Endometrial microvascular endothelial cells (primary cell): ENCODE results near the gene LUC7L2. TPM values are rescaled to one million over a fixed set of nuclear protein-coding genes. Genes with fewer than 3 reads are reported as not detected.
"Not testable (repeated sequence)": the region's sequence is repeated elsewhere in the genome, so short reads cannot be mapped to it uniquely, and the experiment has no call there.

ENCODE experiments used
- in situ Hi-C: cut with HindIII; loops from 2 replicates; pipeline ENCODE4 v1.10.0; 2017; ENCODE audit warnings: low sequenced_read_pairs, low pct_unique_long_range_greater_than_20kb; ENCODE audit errors: inconsistent ontology term
- total RNA-seq: library from RNA; depleted of rRNA; stranded (reverse); fragments of >200 nt; gene quantifications from one replicate; pipeline ENCODE4 v1.2.3, GENCODE V29; 2015; ENCODE audit errors: inconsistent ontology term

Gene LUC7L2
- total RNA-seq, 1 donor from 2014 or later: 42.9 TPM

- in situ Hi-C loops: no loop called here
These were observed 14.7 kb upstream of the LUC7L2 start for GRCh38 chr7:139345042-139345441.

- in situ Hi-C loops: no loop called here
These were observed 8.7 kb upstream of the LUC7L2 start for GRCh38 chr7:139351027-139351426.

DNA sequence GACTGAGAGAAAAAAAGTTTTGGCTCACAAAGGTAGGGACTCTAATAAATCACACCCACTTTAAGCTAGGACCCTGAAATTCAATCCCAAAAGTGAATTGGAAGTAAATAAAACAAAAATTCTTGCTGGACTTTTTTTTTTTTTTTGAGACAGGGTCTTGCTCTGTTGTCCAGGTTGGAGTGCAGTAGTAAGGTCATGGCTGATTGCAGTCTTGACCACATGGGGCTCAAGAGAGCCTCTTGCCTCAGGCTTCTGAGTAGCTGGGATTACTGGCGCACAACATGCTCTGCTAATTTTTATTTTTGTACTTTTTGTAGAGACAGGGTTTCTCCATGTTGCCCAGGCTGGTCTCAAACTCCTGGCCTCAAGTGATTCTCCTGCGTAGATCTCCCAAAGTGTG is 5.0 kb upstream of the LUC7L2 start:
- in situ Hi-C loops: no loop called here

DNA sequence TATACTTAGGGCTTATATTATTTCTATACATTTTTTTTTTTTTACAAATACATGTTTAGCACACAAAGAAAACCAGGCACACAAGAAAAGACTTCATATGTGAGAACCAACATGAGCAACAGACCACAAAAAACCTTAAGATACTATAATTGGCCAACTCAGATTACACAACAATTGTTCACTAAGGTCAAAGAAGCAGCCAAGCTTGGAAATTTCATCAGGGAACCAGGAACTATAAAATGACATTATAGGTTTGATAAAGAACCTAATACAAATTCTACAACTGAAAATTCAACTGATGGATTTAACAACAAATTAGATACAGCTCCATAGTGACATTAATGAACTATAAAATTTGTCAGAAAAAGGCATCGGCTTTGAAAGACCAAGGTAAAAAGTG is 4.4 kb upstream of the LUC7L2 start:
- in situ Hi-C loops: no loop called here

- in situ Hi-C loops: not testable (repeated sequence)
These were observed 1.8 kb upstream of the LUC7L2 start for GRCh38 chr7:139357729-139358506.

DNA sequence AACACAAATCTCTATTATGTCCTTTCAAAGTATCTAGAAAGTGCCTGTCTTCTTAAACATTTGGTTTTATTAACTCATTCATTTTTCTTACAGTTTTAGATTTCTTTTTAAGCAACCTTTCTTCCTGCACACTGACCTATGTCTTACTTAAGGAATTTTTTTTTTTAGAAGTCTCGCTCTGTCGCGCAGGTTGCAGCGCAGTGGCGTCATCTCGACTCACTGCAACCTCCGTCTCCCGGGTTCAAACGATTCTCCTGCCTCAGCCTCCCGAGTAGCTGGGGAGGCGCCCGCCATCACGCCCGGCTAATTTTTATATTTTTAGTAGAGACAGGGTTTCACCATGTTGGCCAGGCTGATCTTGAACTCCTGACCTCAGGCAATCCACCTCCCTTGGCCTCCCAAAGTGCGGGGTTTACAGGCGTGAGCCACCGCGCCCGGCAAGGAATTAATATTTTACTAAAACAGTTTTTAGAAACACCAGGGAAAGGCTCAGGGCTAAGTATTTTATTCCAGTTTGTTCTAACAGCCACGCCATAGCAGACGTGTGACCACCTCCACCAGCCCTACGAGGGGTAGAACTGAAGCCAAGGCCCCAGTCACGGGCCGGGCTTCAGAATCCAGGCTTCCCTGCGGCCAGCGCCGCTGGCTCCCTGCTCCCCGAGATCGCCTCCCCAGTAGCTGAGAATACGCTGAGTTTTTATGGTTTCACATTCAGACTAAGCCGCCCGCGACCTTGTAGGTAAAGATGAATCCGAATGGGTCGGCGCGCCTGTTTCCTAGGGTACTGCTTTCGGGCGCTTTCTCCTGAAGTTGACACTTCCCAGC is 941 bp upstream of the LUC7L2 start:
- in situ Hi-C loops: no loop called here

DNA sequence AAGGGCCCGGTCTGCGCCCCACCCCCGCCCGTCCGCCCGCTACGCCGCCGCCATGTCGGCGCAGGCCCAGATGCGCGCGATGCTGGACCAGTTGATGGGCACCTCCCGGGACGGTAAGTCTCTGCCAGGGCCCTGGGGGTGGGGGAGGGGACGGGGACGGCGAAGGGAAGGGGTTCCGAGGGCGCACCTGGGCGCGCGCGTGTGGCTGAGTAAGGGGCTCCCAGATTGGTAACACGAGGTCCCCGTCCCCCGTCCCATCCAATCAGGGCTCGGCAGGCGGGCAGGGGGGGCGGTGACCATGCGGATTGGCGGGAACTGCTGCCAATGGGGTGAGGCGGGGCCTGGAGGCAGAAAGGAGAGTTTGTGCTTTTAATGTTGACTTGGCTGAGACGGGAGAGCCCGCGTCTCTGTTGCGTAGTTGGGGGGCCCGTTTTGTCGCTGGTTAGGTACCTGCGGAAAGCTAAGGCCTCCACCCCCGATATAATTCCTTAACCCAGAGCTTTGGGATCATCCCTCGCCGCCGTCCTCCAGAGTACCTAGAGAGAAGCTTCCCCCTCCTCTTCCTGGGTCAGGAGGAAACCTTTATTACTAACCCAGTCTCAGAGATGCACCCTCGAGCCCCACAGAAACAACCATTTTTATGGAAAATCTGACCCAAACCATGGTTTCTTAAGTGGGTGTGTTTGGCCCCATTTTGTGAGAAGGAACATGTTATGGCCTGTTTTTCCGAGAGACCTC is 685 bp downstream of the LUC7L2 start:
- in situ Hi-C loops: no loop called here

DNA sequence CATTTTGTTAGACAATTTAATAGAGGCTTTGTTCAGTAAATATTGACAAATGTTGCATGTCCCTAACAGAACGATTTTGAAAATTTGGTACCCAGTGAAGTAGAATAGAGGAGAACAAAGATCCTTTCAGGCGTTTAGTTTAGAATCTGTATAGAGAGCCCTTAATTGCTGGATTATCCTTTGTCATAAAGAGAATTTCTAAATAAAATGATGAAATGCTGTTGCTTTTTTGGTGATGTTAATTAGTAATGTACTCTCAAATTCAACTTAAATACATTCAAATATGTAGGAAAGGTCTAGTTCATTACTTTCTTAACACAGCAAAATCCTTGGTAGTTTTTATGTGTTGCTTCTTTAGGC is 1.2 kb downstream of the LUC7L2 start:
- in situ Hi-C loops: no loop called here

DNA sequence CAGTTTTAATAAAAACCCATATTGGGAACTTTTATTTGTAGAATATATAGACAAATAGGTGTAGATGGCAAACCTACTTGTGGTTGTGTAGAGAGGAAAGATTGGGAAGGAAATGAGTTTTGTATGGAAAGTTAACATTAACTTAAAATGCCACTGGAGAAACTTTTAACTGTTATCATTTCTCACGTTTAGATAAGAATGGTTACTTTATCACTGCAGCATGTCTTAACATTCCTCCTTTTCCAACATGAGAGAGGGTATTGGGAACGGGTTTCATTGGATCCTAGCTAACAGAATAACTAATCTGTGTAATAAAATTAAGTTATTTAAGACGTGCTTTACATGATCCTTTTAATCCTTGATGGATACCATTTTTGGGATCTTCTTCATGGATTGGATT is 1.8 kb downstream of the LUC7L2 start:
- in situ Hi-C loops: no loop called here

DNA sequence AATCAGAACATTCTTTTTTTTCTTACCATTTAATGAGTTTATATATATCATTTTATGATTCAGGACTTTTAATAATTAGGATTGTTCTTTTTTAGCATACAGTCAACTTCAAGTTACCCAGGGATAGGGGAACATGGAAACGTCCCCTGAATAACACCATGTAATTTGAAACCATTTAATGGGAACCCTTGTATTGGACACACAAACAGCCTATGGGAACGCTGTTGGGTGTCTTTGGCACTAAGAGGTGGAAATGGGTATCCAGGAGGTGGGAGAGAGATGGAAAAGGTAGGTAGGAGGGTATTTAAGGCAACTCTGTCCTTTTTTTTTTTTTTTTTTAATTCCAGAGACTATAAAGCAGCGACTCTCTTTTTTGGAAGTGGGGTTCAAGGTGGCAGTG is 2.6 kb downstream of the LUC7L2 start:
- in situ Hi-C loops: no loop called here

GRCh38 chr7:139362981-139363380 is 3.3 kb downstream of the LUC7L2 start:
- in situ Hi-C loops: no loop called here

DNA sequence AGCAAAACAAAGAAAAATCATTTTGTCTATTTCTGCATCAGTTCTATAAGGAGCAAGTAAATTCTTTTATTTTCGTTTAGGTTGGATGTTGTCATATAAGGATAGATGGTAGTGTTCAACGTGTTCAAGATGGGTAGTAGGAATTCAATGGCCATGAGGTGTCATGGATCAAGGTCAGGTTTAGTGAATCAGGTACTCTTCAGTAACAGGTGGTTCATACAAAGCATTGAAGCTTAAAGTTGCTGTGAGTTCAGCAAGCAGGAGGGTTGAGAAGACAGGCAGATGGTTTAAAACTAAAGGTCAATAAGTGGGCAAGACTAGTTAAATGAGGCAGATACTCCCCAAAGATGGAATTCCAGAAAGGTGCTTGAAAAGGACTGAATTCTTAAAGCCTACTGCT is 5.6 kb downstream of the LUC7L2 start:
- in situ Hi-C loops: no loop called here

DNA sequence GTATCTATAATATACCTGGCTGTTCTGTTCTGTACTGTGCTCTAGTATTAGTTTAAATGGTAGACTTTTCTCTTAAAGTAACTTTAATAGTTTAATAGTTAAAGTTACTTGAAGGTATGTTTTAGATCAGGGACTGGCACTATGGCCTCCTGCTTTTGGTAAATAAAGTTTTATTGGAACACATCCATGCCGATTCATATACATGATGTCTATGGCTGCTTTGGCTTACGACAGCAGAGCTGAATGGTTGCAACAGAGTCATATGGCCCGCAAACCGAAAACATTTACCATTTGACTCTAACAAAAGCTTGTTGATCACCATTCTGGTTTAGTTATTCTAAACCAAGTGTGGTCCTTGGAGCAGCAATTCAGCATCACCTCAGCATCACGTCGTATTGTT is 6.7 kb downstream of the LUC7L2 start:
- in situ Hi-C loops: no loop called here

- in situ Hi-C loops: no loop called here
These were observed 7.9 kb downstream of the LUC7L2 start for GRCh38 chr7:139367438-139368155.

DNA sequence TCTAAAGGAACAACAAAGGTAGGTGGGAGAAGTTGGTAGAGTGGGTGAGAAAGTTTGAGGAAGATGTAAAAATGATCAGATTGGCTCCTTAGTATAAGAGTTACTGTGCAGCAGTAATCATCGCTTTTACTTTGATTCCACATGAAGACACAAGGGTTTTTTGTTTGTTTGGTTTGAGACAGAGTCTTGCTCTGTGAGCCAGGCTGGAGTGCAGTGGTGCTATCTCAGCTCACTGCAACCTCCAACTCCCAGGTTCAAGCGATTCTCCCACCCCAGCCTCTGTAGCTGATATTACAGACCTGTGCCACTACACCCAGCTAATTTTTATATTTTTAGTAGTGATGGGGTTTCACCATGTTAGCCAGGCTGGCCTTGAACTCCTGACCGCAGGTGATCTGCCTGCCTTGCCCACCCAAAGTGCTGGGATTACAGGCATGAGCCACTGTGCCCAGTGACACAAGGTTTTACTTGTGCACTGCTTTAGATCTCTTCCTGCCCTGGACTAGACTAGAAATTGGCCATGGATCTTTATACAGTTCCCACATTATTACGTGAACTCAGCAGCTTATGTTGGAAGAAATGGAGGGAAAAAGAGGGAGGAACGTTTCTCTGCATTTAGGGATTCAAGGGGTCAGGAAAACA is 10.7 kb downstream of the LUC7L2 start:
- in situ Hi-C loops: no loop called here

DNA sequence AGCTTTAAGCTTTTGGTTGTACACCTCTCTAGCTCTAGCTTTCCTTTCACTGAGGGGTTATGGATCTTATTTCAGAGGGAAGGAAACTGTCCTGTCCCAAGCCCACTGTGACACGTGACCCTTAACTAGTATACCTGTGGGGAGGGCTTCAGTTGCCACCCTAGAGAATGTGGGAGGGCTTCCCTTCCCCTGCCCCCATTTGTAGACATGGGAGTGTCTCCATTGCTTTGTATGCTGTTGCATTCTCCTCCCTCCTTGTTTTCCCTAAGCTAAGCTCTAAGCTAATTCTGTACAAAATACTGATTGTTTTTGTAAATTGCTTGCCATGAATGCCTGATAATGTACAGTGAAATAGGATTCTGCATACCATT is 11.2 kb downstream of the LUC7L2 start:
- in situ Hi-C loops: no loop called here

GRCh38 chr7:139374246-139374645 is 14.6 kb downstream of the LUC7L2 start:
- in situ Hi-C loops: no loop called here

DNA sequence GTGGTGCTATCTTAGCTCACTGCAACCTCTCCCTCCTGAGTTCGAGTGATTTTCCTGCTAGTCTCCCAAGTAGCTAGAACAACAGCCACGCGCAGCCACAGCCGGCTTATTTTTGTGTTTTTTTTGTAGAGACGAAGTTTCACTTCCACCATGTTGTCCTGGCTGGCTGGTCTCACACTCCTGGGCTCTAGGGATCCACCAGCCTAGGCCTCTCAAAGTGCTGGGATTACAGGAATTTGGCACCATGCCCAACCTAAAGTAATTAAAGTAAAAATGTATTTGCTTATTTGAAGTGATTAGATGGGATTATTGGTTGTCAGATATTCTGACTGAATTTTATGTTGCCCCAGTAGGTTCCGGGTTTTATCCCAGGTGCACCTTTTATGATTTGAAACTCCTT is 22.7 kb downstream of the LUC7L2 start:
- in situ Hi-C loops: no loop called here

- in situ Hi-C loops: no loop called here
These were observed 24.9 kb downstream of the LUC7L2 start for GRCh38 chr7:139384611-139385010.
